Midbrain (tissue), 1 donor: ENCODE results near the gene AOAH.
A peak's percentile ranks its signal among the peaks of the same experiment; 100 is the strongest.

ENCODE experiments used
- DNase-seq: peaks from one replicate; lab custom pipeline; 2025; lab: John Stamatoyannopoulos, UW

AOAH gene

GRCh38 chr7:36691983-36692382 is 32.3 kb downstream of the AOAH start:
- DNase-seq, result no peak

DNA sequence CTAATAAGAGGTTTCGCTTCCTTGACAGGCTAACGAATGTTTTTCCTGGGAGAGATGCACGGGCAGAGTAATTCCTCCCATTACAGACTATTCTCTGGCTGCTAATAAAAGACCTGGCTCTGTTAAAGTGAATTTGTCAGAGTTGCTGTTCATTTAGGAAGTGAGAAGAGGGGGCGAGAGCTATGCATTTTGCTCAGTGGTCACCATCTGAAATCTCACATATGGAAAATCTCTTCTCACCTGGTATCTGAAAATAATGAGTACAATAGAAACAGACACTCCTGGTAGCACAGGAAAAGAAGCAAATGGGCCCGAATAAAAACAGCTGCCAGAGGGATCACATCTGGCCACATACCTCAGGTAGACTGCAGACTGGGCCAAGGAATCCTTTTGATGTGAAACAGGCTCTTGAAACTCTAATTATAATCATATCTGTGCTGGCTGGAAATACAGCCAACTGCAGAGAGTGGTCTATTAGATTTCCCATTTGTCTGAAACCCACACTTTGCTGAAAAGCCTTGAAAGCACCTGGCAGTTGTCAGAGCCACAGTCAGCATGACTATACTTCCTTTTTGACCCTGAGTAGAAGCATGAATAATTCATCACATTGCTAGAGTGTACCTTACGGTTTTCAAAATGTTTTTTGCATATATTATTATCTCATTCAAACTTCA is 33.6 kb downstream of the AOAH start:
- DNase-seq, result no peak

DNA sequence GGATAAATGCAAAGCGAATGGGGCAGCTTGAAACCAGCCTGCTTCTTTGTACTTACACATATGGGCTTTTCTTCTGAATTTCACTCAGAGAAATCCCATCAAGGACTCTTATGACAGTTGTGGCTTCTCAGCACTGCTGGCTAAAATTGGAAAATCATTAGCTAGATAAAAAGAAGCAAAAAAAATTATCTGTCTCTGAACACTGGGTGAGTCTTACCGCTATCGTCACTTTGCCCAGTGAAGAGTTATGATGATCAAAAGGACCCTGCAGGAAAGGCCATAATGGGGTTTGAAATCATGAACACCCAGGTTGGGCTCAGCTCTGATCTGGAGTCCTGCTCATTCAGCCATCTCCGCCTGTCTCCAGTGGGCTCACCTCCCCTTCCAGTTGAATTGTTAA is 34.3 kb downstream of the AOAH start:
- no peak for DNase-seq

DNA sequence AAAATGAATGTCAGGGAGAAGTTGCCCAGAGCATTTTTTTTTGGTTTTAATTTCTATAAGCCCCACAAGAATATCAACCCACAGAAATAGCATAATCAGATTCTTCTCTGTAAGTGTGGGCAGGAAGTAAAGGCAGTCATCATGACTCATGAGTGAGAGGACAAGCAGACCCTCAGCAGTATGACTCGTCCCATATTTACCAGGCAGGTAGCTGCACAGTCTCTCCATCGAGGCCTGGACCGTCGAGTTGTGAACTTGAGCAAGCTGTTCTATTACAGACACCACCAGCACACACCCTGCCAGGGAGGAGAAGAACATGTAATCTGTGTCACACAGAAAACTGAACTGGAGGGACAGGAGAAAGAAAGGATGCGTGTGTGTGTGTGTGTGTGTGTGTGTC is 37.8 kb downstream of the AOAH start:
- no peak for DNase-seq

- no peak for DNase-seq
These were observed 39.3 kb downstream of the AOAH start for GRCh38 chr7:36684954-36685353.

DNA sequence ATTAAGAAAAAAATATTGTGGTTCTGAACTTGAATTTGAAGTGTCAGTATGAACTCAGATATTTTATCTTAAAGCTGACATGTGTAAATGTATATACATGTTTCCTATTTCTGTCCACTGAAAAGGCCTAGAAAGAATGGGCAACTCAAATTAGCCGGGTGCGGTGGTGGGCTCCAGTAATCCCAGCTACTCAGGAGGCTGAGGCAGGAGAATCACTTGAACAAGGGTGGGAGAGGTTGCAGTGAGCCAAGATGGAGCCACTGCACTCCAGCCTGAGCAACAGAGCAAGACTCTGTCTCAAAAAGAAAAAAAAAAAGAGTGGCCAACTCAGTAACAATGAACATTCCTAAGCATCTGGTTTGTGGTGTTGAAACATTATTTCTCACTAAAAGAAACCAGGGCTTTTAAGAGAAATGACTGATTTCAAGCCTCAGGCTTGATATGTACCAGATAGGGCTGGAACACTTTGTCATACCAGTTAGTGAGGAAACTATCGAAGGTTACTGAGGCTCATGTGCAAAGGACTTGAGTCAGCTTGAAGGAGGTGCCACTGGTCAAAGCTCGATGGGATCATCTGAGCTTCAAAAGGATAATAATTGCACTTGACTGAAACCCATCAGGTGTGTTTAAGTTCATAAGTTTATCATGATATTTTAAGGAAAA is 40.5 kb downstream of the AOAH start:
- DNase-seq, result no peak

- DNase-seq, result no peak
These were observed 41.2 kb downstream of the AOAH start for GRCh38 chr7:36683111-36683510.

DNA sequence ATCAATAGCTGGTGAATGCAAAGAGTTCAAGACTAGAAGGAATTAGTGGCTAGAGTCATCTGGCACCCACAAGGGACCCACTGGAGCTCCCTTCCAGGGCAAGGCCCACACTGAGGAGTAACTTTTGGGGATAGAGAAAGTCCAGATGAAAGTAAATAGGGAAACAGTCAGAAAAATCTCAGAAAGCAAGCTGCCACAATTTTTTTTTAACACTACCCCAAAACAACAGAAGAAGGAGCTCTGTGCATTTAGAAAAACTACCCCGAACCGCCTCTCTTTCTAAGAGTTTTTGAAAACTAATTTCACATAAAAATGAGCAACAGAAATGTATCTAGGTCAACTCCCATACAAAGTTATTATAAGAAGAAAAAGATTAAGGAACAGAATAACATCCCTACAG is 42.2 kb downstream of the AOAH start:
- no peak for DNase-seq

DNA sequence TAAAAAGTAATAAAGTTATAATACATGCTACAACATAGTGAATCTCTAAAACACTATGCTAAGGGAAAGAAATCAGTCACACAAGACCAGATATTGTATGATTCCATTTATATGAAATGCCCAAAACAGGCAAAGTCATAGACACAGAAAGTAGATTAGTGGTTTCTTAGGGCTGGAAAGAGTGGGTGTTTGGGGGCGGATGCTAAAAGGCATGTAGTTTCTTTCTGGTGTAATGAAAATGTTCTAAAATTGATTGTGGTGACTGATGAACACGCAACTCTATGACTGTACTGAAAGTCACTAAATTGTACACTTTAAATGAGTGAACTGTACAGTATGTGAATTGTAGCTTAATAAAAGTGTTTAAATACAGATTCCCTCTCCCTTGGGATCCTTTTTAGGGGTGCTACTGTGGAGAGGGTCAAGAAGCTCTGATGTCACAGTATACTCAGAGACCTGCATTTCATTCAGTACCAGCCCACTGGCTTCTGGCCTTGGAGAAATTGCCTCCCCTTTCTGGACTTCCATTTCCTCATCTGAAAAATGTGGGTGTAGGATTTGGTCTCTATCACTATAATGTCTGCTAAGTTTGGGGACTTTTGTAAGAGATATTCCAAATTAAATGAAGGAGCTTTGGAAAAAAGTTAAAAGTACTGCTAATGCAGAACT is 46.4 kb downstream of the AOAH start:
- DNase-seq, result no peak

- DNase-seq, result no peak
These were observed 50.6 kb downstream of the AOAH start for GRCh38 chr7:36673703-36674102.

DNA sequence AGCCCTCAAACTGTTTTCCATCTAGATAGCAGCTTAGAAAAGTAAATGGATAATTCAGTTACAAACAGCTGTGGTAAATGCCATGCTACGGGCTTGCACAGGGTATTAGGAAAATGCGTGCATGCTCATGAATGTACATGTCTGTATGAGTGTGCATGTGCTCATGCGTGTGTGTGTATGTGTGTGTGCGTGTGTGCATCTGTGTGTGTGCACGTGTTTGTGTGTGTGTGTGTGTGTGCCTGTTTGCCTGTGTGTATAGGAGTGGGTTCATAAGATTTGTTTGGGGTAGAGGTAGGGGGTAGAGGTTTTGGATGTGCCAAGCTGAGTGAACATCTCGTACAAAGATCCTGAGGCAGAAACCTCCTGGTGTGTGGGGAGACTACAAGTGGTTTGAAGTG is 52.9 kb downstream of the AOAH start:
- no peak for DNase-seq

DNA sequence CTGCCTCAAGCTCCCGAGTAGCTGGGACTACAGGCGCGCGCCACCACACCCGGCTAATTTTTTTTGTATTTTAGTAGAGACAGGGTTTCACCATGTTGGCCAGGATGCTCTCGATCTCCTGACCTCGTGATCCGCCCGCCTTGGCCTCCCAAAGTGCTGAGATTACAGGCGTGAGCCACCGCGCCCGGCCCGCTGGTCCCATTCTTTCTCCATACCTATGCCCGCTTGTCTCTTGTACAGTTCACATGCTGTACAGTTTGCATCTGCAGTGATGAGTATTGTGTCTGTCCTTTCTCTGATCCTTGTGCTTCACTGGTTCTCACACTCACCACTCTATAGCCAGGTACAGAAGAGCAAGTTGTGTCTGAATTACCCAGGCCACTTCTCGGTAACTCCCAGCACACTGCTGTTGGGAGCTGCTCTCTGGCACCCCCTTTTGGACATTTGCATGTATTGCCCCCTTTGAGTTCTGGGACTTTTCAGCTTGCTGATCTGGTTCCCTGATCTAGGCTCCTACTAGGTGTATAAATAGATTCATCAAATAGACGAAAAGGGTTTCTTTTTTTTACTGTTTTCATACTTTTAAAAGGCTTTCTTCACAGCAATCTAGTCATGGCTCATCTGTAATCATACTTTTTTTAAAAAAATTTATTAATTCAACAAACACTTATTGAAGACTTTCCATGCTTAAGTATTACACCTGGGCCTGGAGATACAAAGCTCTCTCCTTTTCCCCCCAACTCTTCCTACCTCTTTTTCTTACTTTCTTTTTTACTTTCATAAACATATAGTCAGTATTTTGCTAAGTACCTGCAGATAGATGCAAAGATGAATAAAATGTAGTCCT is 53.5 kb downstream of the AOAH start:
- peak; percentile 71 for DNase-seq

DNA sequence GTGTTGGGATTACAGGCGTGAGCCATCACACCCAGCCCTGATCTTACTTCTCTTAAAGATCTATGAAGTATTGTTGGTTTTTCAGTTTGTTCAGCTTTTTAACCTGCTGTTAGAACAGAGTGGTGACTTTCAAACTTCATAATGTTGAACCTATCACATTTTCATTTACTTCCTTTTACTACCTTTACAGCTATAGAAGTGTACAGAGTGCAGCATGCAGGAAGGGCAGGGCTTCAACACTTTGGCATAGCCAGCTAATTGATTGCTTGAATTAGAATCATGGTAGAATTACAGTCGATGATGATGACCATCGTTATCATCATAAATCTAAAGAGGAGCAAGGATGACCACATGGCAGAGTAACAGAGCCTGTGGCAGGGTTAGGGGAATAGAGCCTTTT is 55.5 kb downstream of the AOAH start:
- no peak for DNase-seq

- DNase-seq, result no peak
These were observed 56.2 kb downstream of the AOAH start for GRCh38 chr7:36668080-36668479.

GRCh38 chr7:36667007-36667745 is 57.1 kb downstream of the AOAH start:
- DNase-seq, result no peak

GRCh38 chr7:36663481-36663880 is 60.8 kb downstream of the AOAH start:
- DNase-seq, result no peak

DNA sequence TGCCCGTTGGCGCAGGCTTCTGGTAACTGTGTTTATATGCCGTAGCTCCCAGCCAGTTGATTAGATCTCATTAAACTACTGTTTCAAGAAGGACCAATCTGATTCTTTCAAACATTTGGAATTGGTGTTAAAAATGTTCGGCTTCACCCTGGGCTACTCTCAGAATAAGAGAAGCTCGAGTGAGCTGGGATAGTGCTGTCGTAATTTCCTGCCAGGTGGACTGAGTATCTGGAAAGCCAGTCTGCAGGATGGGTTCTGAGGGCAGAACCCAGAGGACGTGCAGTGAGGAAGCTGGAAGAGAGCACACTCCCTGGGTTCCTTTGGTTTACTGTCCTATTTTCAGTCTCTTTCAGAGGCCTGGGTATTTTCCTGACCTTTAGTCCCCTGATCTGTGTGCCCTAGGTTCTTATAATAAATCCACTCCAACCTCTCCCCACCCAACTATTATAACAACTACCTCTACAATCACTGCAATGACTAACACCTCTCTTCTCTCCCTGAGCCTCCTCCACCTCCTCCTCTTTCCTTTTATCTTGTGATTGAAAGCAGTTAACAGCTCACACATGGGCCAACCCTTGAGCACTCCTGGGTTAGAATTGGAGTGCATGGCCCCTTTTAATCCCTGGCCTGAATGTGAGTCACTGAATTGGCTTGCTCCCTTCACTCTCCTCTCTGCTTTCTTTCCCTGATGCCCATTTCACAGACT is 63.0 kb downstream of the AOAH start:
- DNase-seq, result no peak

DNA sequence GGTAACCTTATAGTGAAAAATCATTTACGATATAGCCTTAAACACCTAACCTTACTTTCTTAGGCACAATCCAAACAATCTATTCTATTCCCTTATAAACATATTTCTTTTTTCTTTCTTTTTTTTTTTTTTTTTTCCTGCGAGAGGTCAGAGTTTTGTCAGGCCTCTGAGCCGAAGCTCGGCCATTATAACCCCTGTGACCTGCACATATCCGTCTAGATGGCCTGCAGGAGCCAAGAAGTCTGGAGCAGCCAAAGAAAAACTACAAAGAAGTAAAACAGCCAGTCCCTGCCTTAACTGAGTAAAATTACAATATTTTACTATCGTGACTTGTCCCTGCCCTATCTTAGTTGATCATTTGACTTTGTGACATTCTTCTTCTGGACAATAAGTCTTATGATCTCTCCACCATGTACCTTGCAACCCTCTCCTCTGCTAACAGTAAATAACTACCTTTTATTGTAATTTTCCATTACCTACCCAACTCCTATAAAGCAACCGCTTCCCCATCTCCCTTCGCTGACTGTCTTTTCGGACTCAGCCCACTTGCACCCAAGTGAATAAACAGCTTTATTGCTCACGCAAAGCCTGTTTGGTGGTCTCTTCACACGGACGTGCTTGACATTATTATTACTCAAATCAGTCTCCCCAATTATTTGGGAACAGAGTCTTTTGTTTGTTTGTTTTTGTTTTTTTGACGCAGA is 64.5 kb downstream of the AOAH start:
- no peak for DNase-seq

DNA sequence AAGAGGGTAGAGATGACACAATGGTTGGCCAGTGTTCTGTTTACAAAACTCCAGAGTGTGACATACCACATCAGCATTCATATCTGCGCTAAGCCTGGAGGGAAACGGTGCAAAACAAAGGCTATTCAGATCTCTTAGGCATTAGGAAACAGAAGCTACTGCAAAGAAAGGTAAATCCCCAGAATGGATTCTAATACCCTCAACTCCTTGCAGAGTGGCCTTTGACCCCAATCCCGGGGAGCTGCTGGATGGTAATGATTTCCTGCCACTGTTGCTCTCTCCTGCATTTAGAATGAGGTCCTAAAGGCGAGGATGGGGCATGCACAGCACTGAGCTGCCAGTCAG is 65.2 kb downstream of the AOAH start:
- peak; percentile 5 for DNase-seq

GRCh38 chr7:36658335-36659171 is 65.7 kb downstream of the AOAH start:
- no peak for DNase-seq
